ENCODE results near the gene BCAT1.
"Not testable (repeated sequence)": the region's sequence is repeated elsewhere in the genome, so short reads cannot be mapped to it uniquely, and the experiment has no call there.

Gene BCAT1

GRCh38 chr12:24948757-24949722, at the start of gene BCAT1:
BCAT1 (minus strand) TSS chr12:24949101; CDS start chr12:24948932, 169 bp downstream.
- DNase-seq = no peak

- no peak for DNase-seq
These were observed 49.2 kb upstream of the BCAT1 start for GRCh38 chr12:24997970-24998582.

GRCh38 chr12:24997496-24997895, 48.6 kb upstream of the BCAT1 start:
- DNase-seq = no peak

- DNase-seq = no peak
These were observed 47.9 kb upstream of the BCAT1 start for GRCh38 chr12:24996820-24997219.

GRCh38 chr12:24996102-24996797, 47.3 kb upstream of the BCAT1 start:
- no peak for DNase-seq

GRCh38 chr12:24993793-24994192, 44.9 kb upstream of the BCAT1 start:
- no peak for DNase-seq

- DNase-seq = peak; percentile 51 to 63
These were observed 42.5 kb upstream of the BCAT1 start for GRCh38 chr12:24991209-24992049.

GRCh38 chr12:24989216-24989615, 40.3 kb upstream of the BCAT1 start:
- no peak for DNase-seq

GRCh38 chr12:24982250-24982649, 33.3 kb upstream of the BCAT1 start:
- DNase-seq = no peak

- DNase-seq = no peak
These were observed 31.3 kb upstream of the BCAT1 start for GRCh38 chr12:24979976-24980730.

GRCh38 chr12:24979329-24979728, 30.4 kb upstream of the BCAT1 start:
- DNase-seq = no peak

GRCh38 chr12:24977711-24978110, 28.8 kb upstream of the BCAT1 start:
- DNase-seq = no peak

GRCh38 chr12:24977060-24977459, 28.2 kb upstream of the BCAT1 start:
- DNase-seq = no peak

GRCh38 chr12:24975425-24975824, 26.5 kb upstream of the BCAT1 start:
- DNase-seq = no peak

GRCh38 chr12:24974216-24974615, 25.3 kb upstream of the BCAT1 start:
- no peak for DNase-seq

- DNase-seq = no peak
These were observed 23.2 kb upstream of the BCAT1 start for GRCh38 chr12:24972078-24972477.

- no peak for DNase-seq
These were observed 21.3 kb upstream of the BCAT1 start for GRCh38 chr12:24970177-24970576.

- no peak for DNase-seq
These were observed 18.2 kb upstream of the BCAT1 start for GRCh38 chr12:24966951-24967564.

GRCh38 chr12:24964342-24964741, 15.4 kb upstream of the BCAT1 start:
- no peak for DNase-seq

- peak; percentile 1 to 2 for DNase-seq
These were observed 11.4 kb upstream of the BCAT1 start for GRCh38 chr12:24960222-24960855.

- not testable (repeated sequence) for DNase-seq
These were observed 7.5 kb upstream of the BCAT1 start for GRCh38 chr12:24956351-24956750.
